A549 (cell line): ENCODE data around the gene DENND6A.
"Not testable (repeated sequence)": the region's sequence is repeated elsewhere in the genome, so short reads cannot be mapped to it uniquely, and the experiment has no call there.

ENCODE experiments used
- BHLHE40 ChIP-seq: IDR thresholded peaks from 2 replicates; pipeline ENCODE4 v1.6.1; 2012; ENCODE audit warnings: low read depth, low read length, inconsistent platforms
- CHD2 ChIP-seq: fragments of 150-350 bp; IDR thresholded peaks from 2 replicates; pipeline ENCODE4 v1.6.1; 2014; ENCODE audit warnings: low read length; ENCODE audit not compliant: partially characterized antibody
- EHMT2 ChIP-seq: fragments of 200-600 bp; sonication (generic); IDR thresholded peaks from 2 replicates; pipeline ENCODE4 v1.6.1; 2016; ENCODE audit warnings: antibody characterized with exemption, low read depth, mild to moderate bottlenecking, moderate library complexity
- POLR2A ChIP-seq: IDR thresholded peaks from 2 replicates; pipeline ENCODE4 v1.6.1; 2012; ENCODE audit warnings: mild to moderate bottlenecking, low read length
- TF ChIP-seq, protein P1 (sequence below): IDR thresholded peaks from 2 replicates; pipeline ENCODE4 v1.6.1; 2012
- TF ChIP-seq, protein P2 (sequence below): fragments of >200 bp; sonication (Bioruptor Twin); formaldehyde crosslinking; IDR thresholded peaks from 3 replicates; pipeline ENCODE4 v1.5.1; 2016
- TF ChIP-seq, protein P3 (sequence below): fragments of >200 bp; sonication (Bioruptor Twin); formaldehyde crosslinking; IDR thresholded peaks from 3 replicates; pipeline ENCODE4 v1.6.1; 2016

DNA sequence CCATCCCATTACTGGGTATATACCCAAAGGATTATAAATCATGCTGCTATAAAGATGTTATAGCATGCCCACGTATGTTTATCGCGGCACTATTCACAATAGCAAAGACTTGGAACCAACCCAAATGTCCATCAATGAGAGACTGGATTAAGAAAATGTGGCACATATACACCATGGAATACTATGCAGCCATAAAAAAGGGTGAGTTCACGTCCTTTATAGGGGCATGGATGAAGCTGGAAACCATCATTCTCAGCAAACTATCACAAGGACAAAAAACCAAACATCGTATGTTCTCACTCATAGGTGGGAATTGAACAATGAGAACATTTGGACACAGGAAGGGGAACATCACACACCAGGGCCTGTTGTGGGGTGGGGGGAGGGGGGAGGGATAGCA, 81.0 kb downstream of the DENND6A start:
- TF ChIP-seq, protein P1, sequence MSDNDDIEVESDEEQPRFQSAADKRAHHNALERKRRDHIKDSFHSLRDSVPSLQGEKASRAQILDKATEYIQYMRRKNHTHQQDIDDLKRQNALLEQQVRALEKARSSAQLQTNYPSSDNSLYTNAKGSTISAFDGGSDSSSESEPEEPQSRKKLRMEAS: not testable (repeated sequence)
- TF ChIP-seq, protein P2, sequence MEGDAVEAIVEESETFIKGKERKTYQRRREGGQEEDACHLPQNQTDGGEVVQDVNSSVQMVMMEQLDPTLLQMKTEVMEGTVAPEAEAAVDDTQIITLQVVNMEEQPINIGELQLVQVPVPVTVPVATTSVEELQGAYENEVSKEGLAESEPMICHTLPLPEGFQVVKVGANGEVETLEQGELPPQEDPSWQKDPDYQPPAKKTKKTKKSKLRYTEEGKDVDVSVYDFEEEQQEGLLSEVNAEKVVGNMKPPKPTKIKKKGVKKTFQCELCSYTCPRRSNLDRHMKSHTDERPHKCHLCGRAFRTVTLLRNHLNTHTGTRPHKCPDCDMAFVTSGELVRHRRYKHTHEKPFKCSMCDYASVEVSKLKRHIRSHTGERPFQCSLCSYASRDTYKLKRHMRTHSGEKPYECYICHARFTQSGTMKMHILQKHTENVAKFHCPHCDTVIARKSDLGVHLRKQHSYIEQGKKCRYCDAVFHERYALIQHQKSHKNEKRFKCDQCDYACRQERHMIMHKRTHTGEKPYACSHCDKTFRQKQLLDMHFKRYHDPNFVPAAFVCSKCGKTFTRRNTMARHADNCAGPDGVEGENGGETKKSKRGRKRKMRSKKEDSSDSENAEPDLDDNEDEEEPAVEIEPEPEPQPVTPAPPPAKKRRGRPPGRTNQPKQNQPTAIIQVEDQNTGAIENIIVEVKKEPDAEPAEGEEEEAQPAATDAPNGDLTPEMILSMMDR: not testable (repeated sequence)
- not testable (repeated sequence) for TF ChIP-seq CHD2, BHLHE40, POLR2A, EHMT2
- TF ChIP-seq, protein P3, sequence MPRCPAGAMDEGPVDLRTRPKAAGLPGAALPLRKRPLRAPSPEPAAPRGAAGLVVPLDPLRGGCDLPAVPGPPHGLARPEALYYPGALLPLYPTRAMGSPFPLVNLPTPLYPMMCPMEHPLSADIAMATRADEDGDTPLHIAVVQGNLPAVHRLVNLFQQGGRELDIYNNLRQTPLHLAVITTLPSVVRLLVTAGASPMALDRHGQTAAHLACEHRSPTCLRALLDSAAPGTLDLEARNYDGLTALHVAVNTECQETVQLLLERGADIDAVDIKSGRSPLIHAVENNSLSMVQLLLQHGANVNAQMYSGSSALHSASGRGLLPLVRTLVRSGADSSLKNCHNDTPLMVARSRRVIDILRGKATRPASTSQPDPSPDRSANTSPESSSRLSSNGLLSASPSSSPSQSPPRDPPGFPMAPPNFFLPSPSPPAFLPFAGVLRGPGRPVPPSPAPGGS: not testable (repeated sequence)
